ENCODE data around the gene SOX14. TPM values are rescaled to one million over a fixed set of nuclear protein-coding genes. Genes with fewer than 3 reads are reported as not detected.

The SOX14 gene
- total and polyA plus RNA-seq, 2 donors (not counting 1 experiment from before 2014, with no cell fraction given), result not detected

DNA sequence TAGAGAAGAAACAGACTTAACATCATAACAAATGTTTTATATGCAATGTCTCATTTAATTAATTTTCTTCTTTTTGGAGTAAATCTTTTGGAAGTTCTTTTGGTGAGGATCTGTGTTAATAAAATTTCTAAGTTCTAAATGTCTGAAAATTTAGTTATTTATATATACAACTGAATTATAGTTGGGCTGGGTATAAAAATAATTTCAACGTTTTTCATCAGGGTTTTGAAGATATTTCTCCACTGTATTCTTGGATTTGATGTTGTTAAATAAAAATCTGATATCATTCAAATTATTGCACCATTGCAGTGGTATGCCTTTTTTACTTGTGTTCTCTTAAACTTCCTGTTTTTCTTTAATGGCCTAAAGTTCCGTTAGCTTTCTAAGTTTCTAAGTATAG, 26.9 kb upstream of the SOX14 start:
- H3K27ac ChIP-seq (ENCODE audit: insufficient read depth, low read length), result no peak overlapping the region
- no peaks in the 10 kb centered on the region for H3K36me3 ChIP-seq (ENCODE audit: control insufficient read depth, insufficient read depth, low read length)
- H3K4me3 ChIP-seq (replicated peaks in 1 of 4; ENCODE audit: control extremely low read depth in 1 of 4, insufficient read depth in 1 of 4, low read depth in 3 of 4, low read length in 4 of 4), result no peak overlapping the region
- H3K4me2 ChIP-seq (ENCODE audit: extremely low read depth, insufficient read depth, low read length), result no peak overlapping the region
- no peaks in the 10 kb centered on the region for H3K27me3 ChIP-seq (ENCODE audit: control insufficient read depth, insufficient read depth, low read length)
- H4K20me1 ChIP-seq (ENCODE audit: control insufficient read depth, extremely low read depth, insufficient read depth, low read length), result no peaks in the 10 kb centered on the region
- TF ChIP-seq, protein P1, sequence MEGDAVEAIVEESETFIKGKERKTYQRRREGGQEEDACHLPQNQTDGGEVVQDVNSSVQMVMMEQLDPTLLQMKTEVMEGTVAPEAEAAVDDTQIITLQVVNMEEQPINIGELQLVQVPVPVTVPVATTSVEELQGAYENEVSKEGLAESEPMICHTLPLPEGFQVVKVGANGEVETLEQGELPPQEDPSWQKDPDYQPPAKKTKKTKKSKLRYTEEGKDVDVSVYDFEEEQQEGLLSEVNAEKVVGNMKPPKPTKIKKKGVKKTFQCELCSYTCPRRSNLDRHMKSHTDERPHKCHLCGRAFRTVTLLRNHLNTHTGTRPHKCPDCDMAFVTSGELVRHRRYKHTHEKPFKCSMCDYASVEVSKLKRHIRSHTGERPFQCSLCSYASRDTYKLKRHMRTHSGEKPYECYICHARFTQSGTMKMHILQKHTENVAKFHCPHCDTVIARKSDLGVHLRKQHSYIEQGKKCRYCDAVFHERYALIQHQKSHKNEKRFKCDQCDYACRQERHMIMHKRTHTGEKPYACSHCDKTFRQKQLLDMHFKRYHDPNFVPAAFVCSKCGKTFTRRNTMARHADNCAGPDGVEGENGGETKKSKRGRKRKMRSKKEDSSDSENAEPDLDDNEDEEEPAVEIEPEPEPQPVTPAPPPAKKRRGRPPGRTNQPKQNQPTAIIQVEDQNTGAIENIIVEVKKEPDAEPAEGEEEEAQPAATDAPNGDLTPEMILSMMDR (conservative IDR thresholded peaks at IDR 0.05 in 1 of 2, IDR thresholded peaks at IDR 0.05 in 1 of 2; ENCODE audit: low read depth in 1 of 2, low read length in 2 of 2), result no peak
- no peak for TF ChIP-seq EZH2 (IDR thresholded peaks at IDR 0.05; ENCODE audit: low read length, missing control alignments)
- H3K79me2 ChIP-seq (ENCODE audit: control insufficient read depth, insufficient read depth, low read length), result no peaks in the 10 kb centered on the region
- no peak overlapping the region for H3K9ac ChIP-seq (ENCODE audit: insufficient read depth, low read length)
- no peak overlapping the region for H2AFZ ChIP-seq (ENCODE audit: low read length)
- H3K9me3 ChIP-seq (ENCODE audit: control insufficient read depth, insufficient read depth, low read depth, low read length), result no peaks in the 10 kb centered on the region
- no peak for DNase-seq (ENCODE audit: low read depth in 2 of 2)
- H3K4me1 ChIP-seq (ENCODE audit: control insufficient read depth, extremely low read depth, insufficient read depth, low read length), result no peaks in the 10 kb centered on the region

DNA sequence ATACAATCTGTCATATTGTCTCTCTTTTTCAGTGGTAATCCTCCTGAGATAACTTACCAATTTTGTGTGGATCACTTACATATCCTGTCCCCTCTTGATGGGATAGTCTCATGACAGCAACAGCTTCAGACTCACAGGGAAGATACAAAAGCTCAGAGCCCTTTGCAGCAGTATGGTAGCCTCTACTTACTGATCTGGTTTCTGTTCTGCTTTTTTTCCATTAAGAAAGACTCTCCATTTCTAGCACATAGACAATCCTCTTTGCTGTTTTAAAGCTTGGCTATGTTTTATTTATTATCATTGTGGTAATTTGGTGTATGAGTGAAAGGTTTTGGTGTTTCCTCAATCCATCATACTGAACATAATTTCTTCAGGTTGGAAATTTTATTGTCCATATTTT, 25.4 kb upstream of the SOX14 start:
- Histone ChIP-seq H3K27ac (ENCODE audit: insufficient read depth, low read length) (no peak overlapping the region), H4K20me1 (ENCODE audit: control insufficient read depth, extremely low read depth, insufficient read depth, low read length) (no peaks in the 10 kb centered on the region), H3K4me1 (ENCODE audit: control insufficient read depth, extremely low read depth, insufficient read depth, low read length) (no peaks in the 10 kb centered on the region), H3K9me3 (ENCODE audit: control insufficient read depth, insufficient read depth, low read depth, low read length) (no peaks in the 10 kb centered on the region), H3K27me3 (ENCODE audit: control insufficient read depth, insufficient read depth, low read length) (no peaks in the 10 kb centered on the region), H3K36me3 (ENCODE audit: control insufficient read depth, insufficient read depth, low read length) (no peaks in the 10 kb centered on the region), H3K4me3 (replicated peaks in 1 of 4; ENCODE audit: control extremely low read depth in 1 of 4, insufficient read depth in 1 of 4, low read depth in 3 of 4, low read length in 4 of 4) (no peak overlapping the region), H3K79me2 (ENCODE audit: control insufficient read depth, insufficient read depth, low read length) (no peaks in the 10 kb centered on the region), H2AFZ (ENCODE audit: low read length) (no peak overlapping the region), H3K9ac (ENCODE audit: insufficient read depth, low read length) (no peak overlapping the region), H3K4me2 (ENCODE audit: extremely low read depth, insufficient read depth, low read length) (no peak overlapping the region)
- DNase-seq (ENCODE audit: low read depth in 2 of 2), result no peak
- TF ChIP-seq, protein P1 (conservative IDR thresholded peaks at IDR 0.05 in 1 of 2, IDR thresholded peaks at IDR 0.05 in 1 of 2; ENCODE audit: low read depth in 1 of 2, low read length in 2 of 2), result no peak
- no peak for TF ChIP-seq EZH2 (IDR thresholded peaks at IDR 0.05; ENCODE audit: low read length, missing control alignments)

DNA sequence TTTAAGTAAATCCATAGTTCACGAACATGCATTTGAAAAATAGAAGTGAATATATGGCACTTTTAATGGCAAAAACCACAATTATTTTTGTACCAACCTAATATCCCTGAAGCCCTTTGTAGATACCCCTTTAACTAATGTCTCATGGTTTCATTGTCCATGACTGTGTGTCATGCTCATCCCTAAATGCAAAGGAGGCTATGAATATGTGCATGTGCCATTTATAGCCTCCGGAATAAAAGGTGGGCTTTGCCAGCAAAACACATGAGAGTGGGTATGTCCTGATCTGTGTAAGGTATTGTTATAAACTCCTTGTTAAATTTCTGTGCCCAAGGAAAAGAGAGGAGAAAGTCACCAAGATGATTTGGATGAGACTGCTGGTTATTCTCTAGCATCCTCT, 20.5 kb upstream of the SOX14 start:
- H3K79me2 ChIP-seq (ENCODE audit: control insufficient read depth, insufficient read depth, low read length), result no peaks in the 10 kb centered on the region
- no peak overlapping the region for H3K27ac ChIP-seq (ENCODE audit: insufficient read depth, low read length)
- no peaks in the 10 kb centered on the region for H3K9me3 ChIP-seq (ENCODE audit: control insufficient read depth, insufficient read depth, low read depth, low read length)
- H3K36me3 ChIP-seq (ENCODE audit: control insufficient read depth, insufficient read depth, low read length), result no peaks in the 10 kb centered on the region
- H4K20me1 ChIP-seq (ENCODE audit: control insufficient read depth, extremely low read depth, insufficient read depth, low read length), result no peaks in the 10 kb centered on the region
- H3K4me1 ChIP-seq (ENCODE audit: control insufficient read depth, extremely low read depth, insufficient read depth, low read length), result no peaks in the 10 kb centered on the region
- no peak overlapping the region for H3K9ac ChIP-seq (ENCODE audit: insufficient read depth, low read length)
- no peak for TF ChIP-seq EZH2 (IDR thresholded peaks at IDR 0.05; ENCODE audit: low read length, missing control alignments)
- TF ChIP-seq, protein P1 (conservative IDR thresholded peaks at IDR 0.05 in 1 of 2, IDR thresholded peaks at IDR 0.05 in 1 of 2; ENCODE audit: low read depth in 1 of 2, low read length in 2 of 2), result no peak
- H3K4me2 ChIP-seq (ENCODE audit: extremely low read depth, insufficient read depth, low read length), result no peak overlapping the region
- no peak overlapping the region for H3K4me3 ChIP-seq (replicated peaks in 1 of 4; ENCODE audit: control extremely low read depth in 1 of 4, insufficient read depth in 1 of 4, low read depth in 3 of 4, low read length in 4 of 4)
- no peak for DNase-seq (ENCODE audit: low read depth in 2 of 2)
- H2AFZ ChIP-seq (ENCODE audit: low read length), result no peak overlapping the region
- no peaks in the 10 kb centered on the region for H3K27me3 ChIP-seq (ENCODE audit: control insufficient read depth, insufficient read depth, low read length)
